ENCODE results near the gene POLD4. TPM values are rescaled to one million over a fixed set of nuclear protein-coding genes. Genes with fewer than 3 reads are reported as not detected.

POLD4 gene
- total and polyA plus RNA-seq, 2 of the 13 experiments (the other 11 are each of a cell fraction or from before 2014, with no cell fraction given): 10.5 to 27.4 TPM

- TF ChIP-seq SRSF1 (optimal IDR thresholded peaks at IDR 0.05; ENCODE audit: low read depth, low read length): peak; percentile 41
- no peak for TF ChIP-seq IKZF5 (CRISPR knock-in tag; IDR thresholded peaks at IDR 0.05)
- peak; percentile 21 for TF ChIP-seq ZFX (CRISPR knock-in tag; IDR thresholded peaks at IDR 0.05; ENCODE audit: low read depth)
- no peak for TF ChIP-seq ARNTL (CRISPR knock-in tag; IDR thresholded peaks at IDR 0.05)
Observed at GRCh38 chr11:67355023-67355793, 1.9 kb upstream of the POLD4 start (continued).

DNA sequence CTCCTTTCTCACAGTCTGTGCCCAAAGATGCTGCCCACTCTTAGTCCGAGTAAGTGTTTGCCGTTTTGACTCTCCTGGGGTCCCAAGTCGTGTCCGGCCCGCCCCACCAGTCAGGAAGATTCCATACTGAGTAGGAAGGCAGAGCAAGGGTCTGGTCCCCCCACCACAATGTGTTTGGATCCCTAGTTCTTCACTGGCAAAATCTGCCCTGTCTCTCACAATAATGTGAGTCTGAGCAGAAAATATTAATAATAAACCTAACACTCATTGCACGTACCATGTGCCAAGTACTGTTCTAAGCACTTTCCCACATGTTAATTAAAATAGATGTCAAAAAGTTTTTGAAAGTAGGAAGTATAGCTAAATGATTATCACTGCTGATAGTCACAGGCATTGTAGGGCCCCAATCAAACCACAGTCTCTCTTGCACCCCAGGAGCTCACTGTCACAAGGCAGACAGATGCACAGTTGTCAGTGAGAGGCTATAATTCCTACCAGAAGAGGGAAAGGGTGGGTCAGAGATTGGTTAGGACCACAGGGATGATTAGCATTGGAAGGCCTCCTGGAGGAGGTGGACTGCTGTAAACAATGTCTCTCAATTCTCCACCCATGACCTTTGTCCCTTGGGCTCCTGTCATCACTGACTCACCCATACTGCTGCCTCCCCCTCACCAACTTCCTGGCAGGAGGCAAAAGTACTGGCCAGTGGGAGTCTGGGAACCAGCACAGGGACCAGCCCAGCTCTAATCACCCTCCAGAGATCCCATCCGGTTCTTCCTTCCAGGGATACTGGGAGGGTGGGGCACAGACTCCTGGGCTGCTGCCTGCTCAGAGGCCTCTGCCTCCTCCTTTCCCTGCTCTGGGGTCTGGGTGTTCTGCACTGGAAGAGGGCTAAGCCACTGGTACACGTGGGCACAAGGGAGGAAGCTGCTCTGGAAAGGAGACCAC, 1.0 kb upstream of the POLD4 start:
- Histone ChIP-seq H3K4me1 (ENCODE audit: insufficient read depth, low read length) (peaks cover 46% of the 10 kb centered on the region), H2AFZ (ENCODE audit: low read length) (no peak overlapping the region), H3K79me2 (ENCODE audit: insufficient read depth, low read length) (no peaks in the 10 kb centered on the region), H4K20me1 (ENCODE audit: insufficient read depth, low read length) (no peaks in the 10 kb centered on the region), H3K9me3 (ENCODE audit: low read length) (no peaks in the 10 kb centered on the region), H3K36me3 (replicated peaks in 1 of 2; ENCODE audit: control insufficient read depth in 1 of 2, insufficient read depth in 2 of 2, low read length in 2 of 2) (no peaks in the 10 kb centered on the region), H3K27ac (ENCODE audit: extremely low read length, insufficient read depth, low read length) (peak overlapping the region; percentile 79), H3K27me3 (ENCODE audit: control insufficient read depth in 1 of 2, insufficient read depth in 2 of 2, low read length in 2 of 2) (no peaks in the 10 kb centered on the region), H3K4me2 (ENCODE audit: low read depth, low read length) (peak overlapping the region; percentile 96), H3K9ac (ENCODE audit: insufficient read depth, low read depth, low read length) (peak overlapping the region; percentile 72), H3K4me3 (replicated peaks in 1 of 3; ENCODE audit: insufficient read depth in 1 of 3, low read depth in 2 of 3, low read length in 3 of 3) (peak overlapping the region; percentile 68 to 90 (median 71))
- intact Hi-C loops (cut with micrococcal nuclease; ENCODE audit: unreplicated experiment): no loop called here
- ATAC-seq (peak; percentile 79), FAIRE-seq (peak; percentile 97), DNase-seq (ENCODE audit: low spot score) (peak; percentile 97)
- POLR2A ChIA-PET: interaction anchor here (0.6 to 9.7 kb wide), 24 partner anchors 8 to 299 kb away, joined by 3 to 365 read pairs (median 6); partner anchors contain the start of genes AIP, ANKRD13D, CLCF1 and NUDT8
- in situ Hi-C loops (cut with HindIII; ENCODE audit: extremely low pct_ligation_motif_present, low pct_unique_long_range_greater_than_20kb): loop anchor here (5.0 kb wide), 1 partner anchor 33 kb away; no protein-coding TSS in a partner anchor
- 0% methylated on average over 7 of the region's 8 CpGs for WGBS (ENCODE audit: low lambda C conversion rate)
- TSS peak; percentile 95 for BruUV-seq (replicated peaks)
- CTCF ChIA-PET (ENCODE audit: low intra/inter-chr PET ratio, low total read pairs): interaction anchor here (1.7 to 4.1 kb wide), 2 partner anchors 28 kb away, joined by 6 to 45 read pairs; no protein-coding TSS in a partner anchor
- TF ChIP-seq BATF2 (CRISPR knock-in tag; IDR thresholded peaks at IDR 0.05): no peak
- peak; percentile 58 to 70; a peak in 2 of 4 replicates for TF ChIP-seq NR2F1 (CRISPR knock-in tag; IDR thresholded peaks at IDR 0.05)
- no peak for TF ChIP-seq SUZ12 (IDR thresholded peaks at IDR 0.05; ENCODE audit: low read depth, low read length)
- peak; percentile 61; the same call in 1 of the 2 replicates for TF ChIP-seq SAFB2 (CRISPR knock-in tag; IDR thresholded peaks at IDR 0.05; ENCODE audit: borderline replicate concordance, low read depth)
- no peak for TF ChIP-seq ISX (CRISPR knock-in tag; conservative IDR thresholded peaks at IDR 0.05)
- TF ChIP-seq, protein P1, sequence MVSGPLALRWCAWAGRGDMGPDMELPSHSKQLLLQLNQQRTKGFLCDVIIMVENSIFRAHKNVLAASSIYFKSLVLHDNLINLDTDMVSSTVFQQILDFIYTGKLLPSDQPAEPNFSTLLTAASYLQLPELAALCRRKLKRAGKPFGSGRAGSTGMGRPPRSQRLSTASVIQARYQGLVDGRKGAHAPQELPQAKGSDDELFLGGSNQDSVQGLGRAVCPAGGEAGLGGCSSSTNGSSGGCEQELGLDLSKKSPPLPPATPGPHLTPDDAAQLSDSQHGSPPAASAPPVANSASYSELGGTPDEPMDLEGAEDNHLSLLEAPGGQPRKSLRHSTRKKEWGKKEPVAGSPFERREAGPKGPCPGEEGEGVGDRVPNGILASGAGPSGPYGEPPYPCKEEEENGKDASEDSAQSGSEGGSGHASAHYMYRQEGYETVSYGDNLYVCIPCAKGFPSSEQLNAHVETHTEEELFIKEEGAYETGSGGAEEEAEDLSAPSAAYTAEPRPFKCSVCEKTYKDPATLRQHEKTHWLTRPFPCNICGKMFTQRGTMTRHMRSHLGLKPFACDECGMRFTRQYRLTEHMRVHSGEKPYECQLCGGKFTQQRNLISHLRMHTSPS (CRISPR knock-in tag; IDR thresholded peaks at IDR 0.05; ENCODE audit: low read depth): peak; percentile 70; the same call in 1 of the 2 replicates
- peak; percentile 51; the same call in 1 of the 2 replicates for TF ChIP-seq CREM (IDR thresholded peaks at IDR 0.05)
- TF ChIP-seq CREM (CRISPR knock-in tag; IDR thresholded peaks at IDR 0.05): no peak
- no peak for TF ChIP-seq KMT2A (CRISPR knock-in tag; IDR thresholded peaks at IDR 0.05)
- peak; percentile 81 for TF ChIP-seq MAZ (IDR thresholded peaks at IDR 0.05; ENCODE audit: borderline replicate concordance, low read depth, low read length)
- TF ChIP-seq MAZ (CRISPR knock-in tag; IDR thresholded peaks at IDR 0.05; ENCODE audit: low read depth): peak; percentile 88; the same call in 1 of the 2 replicates
